Thoracic aorta (tissue), 2 donors: ENCODE results near the gene GANAB. TPM values are rescaled to one million over a fixed set of nuclear protein-coding genes. Genes with fewer than 3 reads are reported as not detected.
A peak's percentile ranks its signal among the peaks of the same experiment; 100 is the strongest.

ENCODE experiments used
- ATAC-seq: fragments of 150-250 bp; one replicate; pipeline ENCODE4 v1.8.0; 2017; ENCODE audit warnings: low read depth; ENCODE audit not compliant: insufficient number of reproducible peaks, low FRiP score
- DNase-seq: peaks from one replicate; pipeline ENCODE4 v3.0.0-alpha.2; 2020; ENCODE audit warnings: low spot score
- H3K27ac ChIP-seq, 2 donors: fragments of 200-600 bp; sonication (generic); 1 replicate in 1 of 2; 2 replicates in 1 of 2; pipeline ENCODE4 v1.5.1; 2016; ENCODE audit warnings: mild to moderate bottlenecking in 2 of 2, moderate library complexity in 2 of 2
- H3K27me3 ChIP-seq: fragments of 200-600 bp; sonication (generic); replicated peaks from 2 replicates; pipeline ENCODE4 v1.6.0; 2016; ENCODE audit warnings: mild to moderate bottlenecking; ENCODE audit not compliant: insufficient read depth
- H3K36me3 ChIP-seq: fragments of 200-600 bp; sonication (generic); one replicate; pipeline ENCODE4 v1.5.1; 2016
- H3K4me1 ChIP-seq, 2 donors: fragments of 200-600 bp; sonication (generic); 1 replicate in 1 of 2; 2 replicates in 1 of 2; pipeline versions ENCODE4 v1.5.1 to v1.6.0; 2016; ENCODE audit warnings: low read depth in 2 of 2, mild to moderate bottlenecking in 1 of 2; ENCODE audit not compliant: control insufficient read depth in 1 of 2
- H3K4me3 ChIP-seq: fragments of 200-600 bp; sonication (generic); 2 replicates; pipeline ENCODE4 v1.5.1; 2016; ENCODE audit warnings: mild to moderate bottlenecking
- H3K9me3 ChIP-seq: fragments of 200-600 bp; sonication (generic); 2 replicates; pipeline ENCODE4 v1.5.1; 2016
- total RNA-seq, 2 donors: library from RNA; depleted of rRNA; stranded (reverse); fragments of >200 nt; gene quantifications; one replicate each; pipeline versions ENCODE4 v1.1.0 to v1.2.3, GENCODE V29; 2016
- TF ChIP-seq, protein P1 (sequence below): fragments of 200-600 bp; sonication (generic); IDR thresholded peaks from one replicate; pipeline ENCODE4 v1.5.1; 2019; ENCODE audit warnings: antibody characterized with exemption

Gene GANAB
- total RNA-seq, 2 donors from 2014 or later = 120 to 159 TPM

DNA sequence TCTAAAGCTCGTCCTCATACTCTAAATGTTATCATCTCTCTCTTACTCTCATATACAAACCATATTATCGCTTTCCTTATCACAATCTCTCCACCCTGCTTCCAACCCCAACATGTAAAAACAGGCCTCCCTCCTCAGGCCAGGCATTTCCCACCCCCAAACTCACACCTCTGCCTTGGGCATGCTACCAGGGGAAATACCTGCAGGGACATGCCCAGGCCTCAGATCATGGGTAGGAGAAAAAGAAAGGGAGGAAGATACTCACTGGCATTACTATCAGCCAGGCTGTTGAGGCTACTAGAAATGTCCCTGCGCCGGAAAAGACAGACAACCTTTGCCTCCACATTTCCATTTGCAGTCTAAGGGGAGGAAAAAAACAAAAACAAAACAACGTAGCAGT is 46.5 kb downstream of the GANAB start:
- DNase-seq (no peak), ATAC-seq (no peak)
- Histone ChIP-seq H3K27me3 (no peaks in the 10 kb centered on the region), H3K27ac (peak overlapping the region; percentile 98 to 99), H3K9me3 (no peaks in the 10 kb centered on the region), H3K36me3 (peaks cover 37% of the 10 kb centered on the region), H3K4me1 (peaks cover 20 to 40% of the 10 kb centered on the region in 2 donors), H3K4me3 (peak overlapping the region; percentile 98)
- TF ChIP-seq, protein P1, sequence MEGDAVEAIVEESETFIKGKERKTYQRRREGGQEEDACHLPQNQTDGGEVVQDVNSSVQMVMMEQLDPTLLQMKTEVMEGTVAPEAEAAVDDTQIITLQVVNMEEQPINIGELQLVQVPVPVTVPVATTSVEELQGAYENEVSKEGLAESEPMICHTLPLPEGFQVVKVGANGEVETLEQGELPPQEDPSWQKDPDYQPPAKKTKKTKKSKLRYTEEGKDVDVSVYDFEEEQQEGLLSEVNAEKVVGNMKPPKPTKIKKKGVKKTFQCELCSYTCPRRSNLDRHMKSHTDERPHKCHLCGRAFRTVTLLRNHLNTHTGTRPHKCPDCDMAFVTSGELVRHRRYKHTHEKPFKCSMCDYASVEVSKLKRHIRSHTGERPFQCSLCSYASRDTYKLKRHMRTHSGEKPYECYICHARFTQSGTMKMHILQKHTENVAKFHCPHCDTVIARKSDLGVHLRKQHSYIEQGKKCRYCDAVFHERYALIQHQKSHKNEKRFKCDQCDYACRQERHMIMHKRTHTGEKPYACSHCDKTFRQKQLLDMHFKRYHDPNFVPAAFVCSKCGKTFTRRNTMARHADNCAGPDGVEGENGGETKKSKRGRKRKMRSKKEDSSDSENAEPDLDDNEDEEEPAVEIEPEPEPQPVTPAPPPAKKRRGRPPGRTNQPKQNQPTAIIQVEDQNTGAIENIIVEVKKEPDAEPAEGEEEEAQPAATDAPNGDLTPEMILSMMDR = no peak

DNA sequence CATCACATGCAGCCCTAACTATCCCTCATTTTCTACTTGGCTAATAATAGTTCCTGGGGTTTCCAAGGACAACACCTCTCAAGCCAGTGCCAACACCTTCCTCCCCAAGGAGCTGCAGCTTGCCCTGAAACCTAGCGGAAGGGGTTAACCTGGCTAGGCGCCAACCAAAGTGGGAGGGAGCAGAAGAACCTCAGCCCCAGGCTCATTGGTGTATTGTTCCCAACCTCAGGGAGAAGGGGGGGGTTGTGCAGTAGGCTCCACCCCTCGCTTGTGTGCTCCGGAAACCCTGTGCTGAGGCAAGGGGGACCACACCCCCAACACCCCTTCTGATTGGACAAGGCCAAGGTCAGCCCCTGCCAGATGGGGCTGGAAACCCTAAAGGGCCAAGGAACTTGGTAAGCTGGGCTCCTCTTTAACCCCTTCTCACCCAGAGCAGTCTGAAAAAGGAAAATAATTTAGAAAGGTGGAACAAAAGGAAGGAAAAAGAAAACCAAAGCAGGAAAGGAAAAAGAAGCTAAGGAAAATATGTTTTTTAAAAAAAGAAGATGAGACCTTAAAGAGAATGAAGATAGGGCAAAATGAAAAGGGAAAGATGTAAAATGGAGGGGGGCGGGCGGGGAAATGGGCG is 47.2 kb downstream of the GANAB start:
- peak; percentile 95 for DNase-seq
- no peaks in the 10 kb centered on the region for H3K27me3 ChIP-seq
- peak; percentile 78 for ATAC-seq
- peaks cover 45% of the 10 kb centered on the region for H3K36me3 ChIP-seq
- peak overlapping the region; percentile 98 for H3K4me3 ChIP-seq
- TF ChIP-seq, protein P1 = no peak
- peaks cover 20 to 40% of the 10 kb centered on the region in 2 donors for H3K4me1 ChIP-seq
- no peaks in the 10 kb centered on the region for H3K9me3 ChIP-seq
- peak overlapping the region; percentile 98 to 99 for H3K27ac ChIP-seq

DNA sequence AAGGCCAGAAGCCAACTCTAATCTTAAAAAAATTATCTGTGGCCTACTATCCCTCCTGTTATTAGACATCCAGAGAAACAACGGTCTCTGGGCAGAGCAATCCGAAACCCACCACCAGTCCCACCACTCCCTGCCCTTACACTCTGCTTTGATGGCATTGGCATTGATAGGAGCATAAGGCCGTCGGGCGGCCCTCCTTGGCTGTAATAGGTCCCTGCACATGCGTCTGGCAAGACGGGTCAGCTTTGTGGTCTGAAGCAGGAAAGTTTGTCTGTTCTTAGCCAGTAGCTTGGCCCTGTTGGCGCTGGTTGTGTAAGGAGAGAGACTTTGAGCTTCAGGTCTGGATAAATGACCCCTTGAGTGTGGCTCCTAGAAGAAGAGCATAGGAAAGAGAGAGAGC is 51.3 kb downstream of the GANAB start:
- DNase-seq (no peak), ATAC-seq (no peak)
- H3K27ac ChIP-seq = no peak overlapping the region
- H3K36me3 ChIP-seq = peaks cover 50% of the 10 kb centered on the region
- no peaks in the 10 kb centered on the region for H3K9me3 ChIP-seq
- no peaks in the 10 kb centered on the region for H3K27me3 ChIP-seq
- peaks cover 27 to 42% of the 10 kb centered on the region in 2 donors for H3K4me1 ChIP-seq
- TF ChIP-seq, protein P1 = no peak
- H3K4me3 ChIP-seq = no peak overlapping the region

DNA sequence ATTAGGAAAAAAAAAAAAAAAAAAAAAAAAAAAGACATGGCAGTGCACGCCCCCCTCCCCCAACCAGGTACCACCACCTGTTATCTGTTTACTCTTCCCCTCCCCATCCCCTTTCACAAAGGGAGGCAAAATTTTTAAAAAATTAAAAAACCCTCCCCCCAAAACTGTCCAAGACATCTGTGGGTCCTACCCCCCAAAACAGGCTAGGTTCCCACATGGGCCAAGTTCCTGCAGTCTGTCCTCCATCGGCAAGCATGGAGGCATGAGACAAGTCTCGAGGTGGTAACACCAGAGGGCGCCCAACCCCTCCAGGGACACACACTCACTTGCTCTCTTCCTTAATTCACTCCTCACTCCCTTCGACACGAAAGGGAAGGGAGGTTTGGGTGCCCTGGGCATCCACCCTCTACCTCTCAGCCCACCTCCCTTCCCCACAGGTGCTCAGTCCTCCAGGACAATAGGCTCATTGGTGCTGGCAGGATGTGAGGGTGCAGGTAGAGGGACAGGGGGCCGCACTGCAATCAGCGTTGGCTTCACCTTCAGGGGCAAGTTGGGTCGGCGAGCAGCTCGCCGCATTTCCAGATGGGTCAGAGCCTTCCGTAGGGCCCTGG is 52.9 kb downstream of the GANAB start:
- no peak for ATAC-seq
- no peak overlapping the region for H3K4me3 ChIP-seq
- no peaks in the 10 kb centered on the region for H3K27me3 ChIP-seq
- H3K27ac ChIP-seq = peak overlapping the region in 1 of 2 donors; percentile 96
- peaks cover 12 to 32% of the 10 kb centered on the region in 2 donors for H3K4me1 ChIP-seq
- H3K36me3 ChIP-seq = peaks cover 52% of the 10 kb centered on the region
- H3K9me3 ChIP-seq = no peaks in the 10 kb centered on the region
- no peak for DNase-seq
- TF ChIP-seq, protein P1 = peak; percentile 36

DNA sequence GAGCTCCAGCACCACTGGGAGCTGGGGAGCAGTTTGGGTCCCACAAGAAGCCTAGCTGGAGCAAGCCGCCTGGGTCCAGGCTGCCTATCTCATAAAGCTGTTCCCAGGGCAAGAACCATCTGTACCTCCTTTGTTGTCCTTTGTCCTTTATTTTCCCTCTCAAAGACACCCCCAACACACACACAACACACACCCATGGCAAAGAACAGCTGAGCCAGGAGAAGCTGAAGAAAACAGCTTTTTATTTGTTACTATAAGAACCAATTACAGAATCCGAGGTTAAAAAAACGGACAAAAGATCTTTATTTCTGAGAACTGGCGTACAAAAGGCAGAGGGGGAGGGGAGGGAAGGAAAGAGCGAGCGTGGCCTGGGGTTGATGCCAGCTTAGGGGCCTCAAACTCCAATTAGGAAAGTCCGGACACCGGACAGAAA is 53.4 kb downstream of the GANAB start:
- Histone ChIP-seq H3K27me3 (no peaks in the 10 kb centered on the region), H3K4me1 (peaks cover 12 to 27% of the 10 kb centered on the region in 2 donors), H3K36me3 (peaks cover 49% of the 10 kb centered on the region), H3K4me3 (no peak overlapping the region), H3K9me3 (no peaks in the 10 kb centered on the region), H3K27ac (peak overlapping the region; percentile 89 to 96)
- TF ChIP-seq, protein P1 = no peak
- ATAC-seq (no peak), DNase-seq (no peak)
